ENCODE measurements around the gene ERFE. TPM values are rescaled to one million over a fixed set of nuclear protein-coding genes. Genes with fewer than 3 reads are reported as not detected.

Gene ERFE
- total and polyA plus RNA-seq, 12 donors: 0.11 to 1.3 (median 0.64) TPM; not detected in 7

DNA sequence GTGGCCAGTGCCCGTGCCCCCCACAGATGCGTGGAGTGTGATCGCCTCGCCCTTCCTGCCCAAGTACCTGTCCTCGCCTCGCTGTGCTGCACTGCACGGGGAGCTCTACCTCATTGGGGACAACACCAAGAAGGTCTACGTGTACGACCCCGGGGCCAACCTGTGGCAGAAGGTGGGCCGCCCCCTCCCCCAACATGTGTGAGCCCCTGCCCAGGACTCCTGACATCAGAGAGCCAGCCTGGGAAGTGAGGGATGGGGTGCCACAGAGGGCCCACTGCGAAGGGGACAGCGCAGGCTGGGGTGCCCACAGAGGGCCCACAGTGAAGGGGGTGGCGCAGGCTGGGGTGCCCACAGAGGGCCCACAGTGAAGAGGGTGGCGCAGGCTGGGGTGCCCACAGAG, 9.8 kb upstream of the ERFE start:
- Histone ChIP-seq H3K36me3 (peaks cover 0 to 4% (median 0%) of the 10 kb centered on the region in 9 donors), H3K27ac (no peak overlapping the region), H3K9me3 (no peaks in the 10 kb centered on the region), H3K4me1 (peaks cover 0 to 1% (median under 1%) of the 10 kb centered on the region in 9 donors), H3K27me3 (no peaks in the 10 kb centered on the region), H3K4me3 (no peak overlapping the region)
- intact Hi-C loops (cut with DNase I): loop anchor here in 3 of 10 donors (10.0 kb wide), 2 partner anchors 284 to 294 kb away; partner anchors contain the start of gene RAMP1 (in 2 of the 3)
- DNase-seq: no peak
- 90 to 94% methylated on average over 15 of the region's 15 CpGs for WGBS, 2 donors
- no peak for ATAC-seq
- TF ChIP-seq, protein P1, sequence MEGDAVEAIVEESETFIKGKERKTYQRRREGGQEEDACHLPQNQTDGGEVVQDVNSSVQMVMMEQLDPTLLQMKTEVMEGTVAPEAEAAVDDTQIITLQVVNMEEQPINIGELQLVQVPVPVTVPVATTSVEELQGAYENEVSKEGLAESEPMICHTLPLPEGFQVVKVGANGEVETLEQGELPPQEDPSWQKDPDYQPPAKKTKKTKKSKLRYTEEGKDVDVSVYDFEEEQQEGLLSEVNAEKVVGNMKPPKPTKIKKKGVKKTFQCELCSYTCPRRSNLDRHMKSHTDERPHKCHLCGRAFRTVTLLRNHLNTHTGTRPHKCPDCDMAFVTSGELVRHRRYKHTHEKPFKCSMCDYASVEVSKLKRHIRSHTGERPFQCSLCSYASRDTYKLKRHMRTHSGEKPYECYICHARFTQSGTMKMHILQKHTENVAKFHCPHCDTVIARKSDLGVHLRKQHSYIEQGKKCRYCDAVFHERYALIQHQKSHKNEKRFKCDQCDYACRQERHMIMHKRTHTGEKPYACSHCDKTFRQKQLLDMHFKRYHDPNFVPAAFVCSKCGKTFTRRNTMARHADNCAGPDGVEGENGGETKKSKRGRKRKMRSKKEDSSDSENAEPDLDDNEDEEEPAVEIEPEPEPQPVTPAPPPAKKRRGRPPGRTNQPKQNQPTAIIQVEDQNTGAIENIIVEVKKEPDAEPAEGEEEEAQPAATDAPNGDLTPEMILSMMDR (IDR thresholded peaks at IDR 0.05): no peak

DNA sequence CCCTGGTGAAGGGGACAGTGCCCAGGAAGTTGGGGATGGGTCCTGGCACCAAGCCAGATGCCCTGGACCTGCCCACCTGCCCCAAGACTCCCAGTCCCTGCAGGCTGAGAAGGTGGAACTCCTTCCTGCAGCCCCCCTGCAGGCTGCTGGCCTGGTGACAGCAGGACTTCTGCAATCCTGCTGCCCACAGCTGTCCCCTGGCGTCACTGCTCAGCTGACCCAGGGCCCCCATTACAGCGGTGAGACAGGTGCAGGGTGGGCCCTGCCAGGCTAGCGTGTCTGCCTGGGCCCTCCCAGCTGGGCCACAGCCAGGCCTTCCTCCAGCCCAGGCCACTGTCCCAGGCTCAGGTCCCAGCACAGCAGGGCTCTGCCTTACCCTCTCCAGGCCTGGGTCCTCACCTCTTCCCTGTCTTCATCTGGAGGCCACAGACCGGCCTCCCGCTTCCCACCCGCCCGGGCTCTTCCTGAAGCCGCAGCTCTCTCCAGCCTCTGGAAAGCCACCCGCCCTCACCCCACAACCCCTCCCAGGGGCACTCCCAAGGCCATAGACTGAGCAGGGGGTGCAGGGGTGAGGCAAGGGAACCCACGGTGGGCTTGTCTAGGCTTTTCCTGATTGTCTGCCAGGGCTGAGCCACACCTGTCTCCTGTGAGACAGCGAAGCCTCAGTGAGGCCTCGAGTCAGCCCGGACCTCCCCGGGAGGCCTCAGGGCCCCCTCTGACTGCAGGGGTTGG, 8.8 kb upstream of the ERFE start:
- Histone ChIP-seq H3K36me3 (peaks cover 0 to 4% (median 0%) of the 10 kb centered on the region in 9 donors), H3K4me1 (peaks cover 0 to 4% (median 0%) of the 10 kb centered on the region in 9 donors), H3K27me3 (no peaks in the 10 kb centered on the region), H3K27ac (no peak overlapping the region), H3K9me3 (no peaks in the 10 kb centered on the region), H3K4me3 (no peak overlapping the region)
- no peak for DNase-seq
- TF ChIP-seq, protein P1 (IDR thresholded peaks at IDR 0.05): no peak
- peak in 2 of 8 donors; percentile 5 to 6 for ATAC-seq
- WGBS, 2 donors: 76 to 82% methylated on average over 14 of the region's 14 CpGs
- intact Hi-C loops (cut with DNase I): loop anchor here in 3 of 10 donors (10.0 kb wide), 2 partner anchors 285 to 295 kb away; partner anchors contain the start of gene RAMP1 (in 2 of the 3)

DNA sequence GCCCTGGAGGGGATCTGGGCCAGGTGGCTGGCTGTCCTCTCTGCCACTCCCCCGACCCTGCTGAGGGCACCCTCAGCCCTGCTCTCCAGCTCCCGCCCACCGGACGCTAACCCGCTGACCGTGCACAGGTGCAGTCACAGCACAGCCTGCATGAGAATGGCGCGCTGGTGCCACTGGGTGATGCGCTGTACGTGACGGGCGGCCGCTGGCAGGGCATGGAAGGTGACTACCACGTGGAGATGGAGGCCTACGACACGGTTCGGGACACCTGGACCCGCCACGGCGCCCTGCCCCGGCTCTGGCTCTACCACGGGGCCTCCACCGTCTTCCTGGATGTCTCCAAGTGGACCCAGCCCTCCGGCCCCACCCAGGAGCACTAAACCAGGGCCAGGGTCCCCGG, 8.1 kb upstream of the ERFE start:
- Histone ChIP-seq H3K36me3 (peaks cover 0 to 4% (median 0%) of the 10 kb centered on the region in 9 donors), H3K4me3 (no peak overlapping the region), H3K27me3 (no peaks in the 10 kb centered on the region), H3K9me3 (no peaks in the 10 kb centered on the region), H3K27ac (no peak overlapping the region), H3K4me1 (peaks cover 0 to 9% (median 2%) of the 10 kb centered on the region in 9 donors)
- intact Hi-C loops (cut with DNase I): no loop called here
- WGBS, 2 donors: 93 to 96% methylated on average over 22 to 25 of the region's 25 CpGs
- ATAC-seq (peak in 1 of 8 donors; percentile 18), DNase-seq (no peak)
- TF ChIP-seq, protein P1 (IDR thresholded peaks at IDR 0.05): no peak

DNA sequence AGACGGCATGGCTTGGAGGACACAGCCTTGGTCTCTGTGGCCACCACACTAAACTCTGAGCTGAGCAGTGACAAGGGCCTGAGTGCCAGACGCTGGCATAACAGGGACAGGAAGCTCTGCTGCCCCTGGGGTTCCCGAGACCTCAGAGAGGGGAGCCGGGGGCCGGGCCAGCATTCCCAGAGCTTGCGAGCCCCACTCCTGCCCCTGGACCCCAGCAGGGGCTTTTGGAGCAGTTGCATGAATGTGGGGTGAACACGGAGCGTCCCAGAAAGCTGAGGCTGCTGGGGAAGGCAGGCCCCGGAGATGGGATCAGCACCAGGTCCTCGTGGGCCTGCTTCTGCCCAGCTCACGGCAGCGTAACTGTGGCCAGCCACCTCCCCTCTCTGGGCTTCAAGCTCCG, 7.6 kb upstream of the ERFE start:
- no peaks in the 10 kb centered on the region for H3K9me3 ChIP-seq
- no peak overlapping the region for H3K4me3 ChIP-seq
- no peak overlapping the region for H3K27ac ChIP-seq
- DNase-seq (no peak), ATAC-seq (no peak)
- TF ChIP-seq, protein P1 (IDR thresholded peaks at IDR 0.05): no peak
- 83 to 85% methylated on average over 13 of the region's 13 CpGs for WGBS, 2 donors
- H3K27me3 ChIP-seq: no peaks in the 10 kb centered on the region
- intact Hi-C loops (cut with DNase I): no loop called here
- H3K36me3 ChIP-seq: peaks cover 0 to 4% (median 0%) of the 10 kb centered on the region in 9 donors
- peaks cover 0 to 10% (median 3%) of the 10 kb centered on the region in 9 donors for H3K4me1 ChIP-seq
